Measurements from ENCODE around the gene IFT57. TPM values are rescaled to one million over a fixed set of nuclear protein-coding genes. Genes with fewer than 3 reads are reported as not detected.
"Not testable (repeated sequence)": the region's sequence is repeated elsewhere in the genome, so short reads cannot be mapped to it uniquely, and the experiment has no call there.

Gene IFT57, protein sequence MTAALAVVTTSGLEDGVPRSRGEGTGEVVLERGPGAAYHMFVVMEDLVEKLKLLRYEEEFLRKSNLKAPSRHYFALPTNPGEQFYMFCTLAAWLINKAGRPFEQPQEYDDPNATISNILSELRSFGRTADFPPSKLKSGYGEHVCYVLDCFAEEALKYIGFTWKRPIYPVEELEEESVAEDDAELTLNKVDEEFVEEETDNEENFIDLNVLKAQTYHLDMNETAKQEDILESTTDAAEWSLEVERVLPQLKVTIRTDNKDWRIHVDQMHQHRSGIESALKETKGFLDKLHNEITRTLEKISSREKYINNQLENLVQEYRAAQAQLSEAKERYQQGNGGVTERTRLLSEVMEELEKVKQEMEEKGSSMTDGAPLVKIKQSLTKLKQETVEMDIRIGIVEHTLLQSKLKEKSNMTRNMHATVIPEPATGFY
- 28.9 and 43.4 TPM in 2 replicates for total RNA-seq
- 19.7 TPM for polyA plus RNA-seq (2012)

DNA sequence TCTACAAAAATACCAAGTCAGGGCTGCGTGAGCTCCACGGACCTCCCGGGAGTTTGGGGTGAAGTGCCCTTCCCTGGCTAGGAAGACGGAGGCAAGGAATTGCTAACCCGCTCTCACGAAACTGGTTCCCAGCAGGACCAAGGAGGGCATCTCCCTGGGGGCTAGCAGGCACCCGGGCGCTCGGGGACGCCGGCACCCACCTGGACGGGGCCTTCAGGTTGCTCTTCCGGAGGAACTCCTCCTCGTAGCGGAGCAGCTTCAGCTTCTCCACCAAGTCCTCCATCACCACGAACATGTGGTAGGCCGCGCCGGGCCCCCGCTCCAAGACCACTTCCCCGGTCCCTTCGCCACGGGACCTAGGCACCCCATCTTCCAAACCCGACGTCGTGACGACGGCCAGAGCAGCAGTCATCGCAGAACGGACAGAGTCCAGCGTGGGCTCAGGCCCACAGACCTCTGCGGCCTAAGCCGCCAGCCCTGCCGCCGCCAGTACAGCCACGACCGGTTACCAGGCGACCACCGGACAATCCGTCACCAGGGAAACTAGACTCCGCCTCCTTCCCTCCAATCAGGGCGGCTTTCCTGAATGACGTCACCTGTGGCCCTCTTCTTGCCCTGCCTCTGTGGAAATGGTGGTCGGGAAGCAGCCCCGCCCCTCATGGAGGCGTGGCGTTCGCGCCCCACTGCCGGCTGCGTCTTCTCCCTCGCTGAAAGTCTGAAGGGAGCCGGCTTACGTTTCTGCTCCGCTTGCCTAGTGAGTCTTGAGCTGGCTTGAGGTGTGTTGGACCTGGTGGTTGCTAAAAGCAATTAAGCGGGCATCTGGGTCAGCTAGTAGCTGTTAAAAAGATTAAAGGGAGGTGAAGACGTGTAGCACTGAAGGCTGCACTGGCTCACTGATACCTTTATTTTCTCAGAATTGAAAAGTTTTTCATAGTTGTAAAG, at the start of gene IFT57:
TSS of gene IFT57 (minus strand) at position 514 of the 942 bp plus-strand sequence. CDS start at position 412, 102 bp downstream.
- DNase-seq (ENCODE audit: low read depth): peak; percentile 99

DNA sequence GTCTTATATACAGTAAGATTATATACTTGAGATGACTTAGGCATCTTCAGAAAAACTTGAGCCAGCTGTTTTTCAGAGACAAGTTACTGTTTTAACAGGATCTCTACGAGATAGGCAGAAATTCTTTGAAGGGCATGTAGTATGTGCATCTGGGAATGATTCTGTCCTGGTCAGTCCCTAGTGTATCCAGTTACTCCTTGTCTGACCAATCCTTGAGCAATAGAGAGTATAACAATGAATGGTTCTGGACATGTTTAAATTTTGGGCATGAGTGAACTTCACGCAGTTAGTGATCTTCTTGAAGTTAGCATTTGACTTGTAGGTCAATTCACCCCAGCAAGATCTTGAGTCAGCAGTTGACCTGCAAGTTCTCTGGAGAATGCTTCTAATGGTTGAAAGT, 49.4 kb upstream of the IFT57 start:
- DNase-seq (ENCODE audit: low read depth): no peak

DNA sequence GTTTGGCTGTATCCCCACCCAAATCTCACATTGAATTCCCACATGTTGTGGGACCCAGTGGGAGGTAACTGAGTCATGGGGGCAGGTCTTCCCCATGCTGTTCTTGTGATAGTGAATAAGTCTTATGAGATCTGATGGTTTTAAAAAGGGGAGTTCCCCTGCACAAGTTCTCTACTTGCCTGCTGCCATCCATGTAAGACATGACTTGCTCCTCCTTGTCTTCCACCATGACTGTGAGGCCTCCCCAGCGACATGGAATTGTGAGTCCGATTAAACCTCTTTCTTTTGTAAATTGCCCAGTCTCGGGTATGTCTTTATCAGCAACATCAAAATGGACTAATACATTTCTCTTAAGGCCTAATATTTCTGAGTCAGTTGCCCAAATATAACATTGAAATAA, 46.0 kb upstream of the IFT57 start:
- not testable (repeated sequence) for DNase-seq (ENCODE audit: low read depth)

DNA sequence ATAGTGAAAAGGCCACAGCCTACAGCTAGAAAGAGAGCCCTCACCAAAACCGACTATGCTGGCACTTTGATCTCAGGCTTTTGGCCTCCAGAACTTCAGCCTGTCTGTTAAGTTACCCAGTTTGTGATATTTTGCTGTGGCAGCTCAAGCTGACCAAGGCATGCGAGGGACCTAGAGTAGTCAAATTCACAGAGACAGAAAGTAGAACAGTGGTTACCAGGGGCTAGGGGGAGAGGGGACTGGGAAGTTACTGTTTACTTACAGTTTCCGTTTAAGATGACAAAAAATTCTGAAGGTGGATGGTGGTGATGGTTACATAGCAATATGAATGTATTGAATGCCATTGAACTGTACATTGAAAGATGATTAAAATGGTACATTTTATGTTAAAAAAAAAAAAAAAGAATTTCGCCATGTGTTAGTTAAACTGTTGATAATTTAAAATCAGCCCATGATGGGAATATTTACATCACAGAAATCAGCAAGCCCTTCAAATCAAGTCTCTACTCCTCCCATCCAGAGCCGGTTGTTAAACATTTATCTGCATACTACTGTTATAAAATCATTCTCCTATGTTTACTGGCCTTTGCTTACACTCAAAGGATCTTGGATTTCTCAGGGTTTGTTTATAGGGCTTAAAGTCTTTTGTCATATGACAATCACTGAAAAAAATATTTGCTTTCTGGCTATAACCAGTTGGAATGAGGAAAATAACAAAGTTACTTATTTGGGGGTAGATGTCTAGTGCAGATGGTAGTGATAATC, 42.5 kb upstream of the IFT57 start:
- not testable (repeated sequence) for DNase-seq (ENCODE audit: low read depth)

DNA sequence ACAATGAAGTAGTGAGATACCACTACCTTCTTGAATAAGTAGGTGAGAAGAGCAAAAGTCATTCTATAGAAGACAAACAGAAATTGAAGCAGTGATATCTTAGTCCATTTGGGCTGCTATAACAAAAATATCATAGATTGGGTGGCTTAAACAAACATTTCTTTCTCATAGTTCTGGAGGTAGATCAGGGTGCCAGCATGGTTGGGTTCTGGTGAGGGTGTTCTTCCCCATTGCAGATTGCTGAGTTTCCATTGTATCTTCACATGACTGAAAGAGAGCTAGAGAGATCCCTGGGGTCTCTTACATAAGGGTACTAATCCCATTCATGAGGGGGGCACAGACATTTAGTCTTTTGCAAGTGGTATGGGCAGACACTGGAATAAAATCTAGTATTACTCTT, 32.9 kb upstream of the IFT57 start:
- no peak for DNase-seq (ENCODE audit: low read depth)

DNA sequence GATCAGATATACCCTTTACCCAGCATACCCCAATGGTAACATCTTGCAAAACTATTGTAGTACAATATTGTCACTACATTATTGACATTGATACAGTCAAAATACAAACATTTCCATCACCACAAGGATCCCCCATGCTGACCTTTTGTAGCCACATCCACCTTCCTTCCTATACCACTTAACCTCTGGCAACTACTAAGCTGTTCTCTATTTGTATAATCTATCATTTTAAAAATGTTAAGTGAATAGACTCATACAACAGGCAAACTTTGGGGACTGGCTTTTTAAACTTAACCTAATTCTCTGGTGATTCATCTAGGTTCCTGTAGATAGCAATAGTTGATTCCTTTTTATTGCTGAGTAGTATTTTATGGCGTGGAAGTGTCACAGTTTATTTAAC, 29.6 kb upstream of the IFT57 start:
- DNase-seq (ENCODE audit: low read depth): no peak

DNA sequence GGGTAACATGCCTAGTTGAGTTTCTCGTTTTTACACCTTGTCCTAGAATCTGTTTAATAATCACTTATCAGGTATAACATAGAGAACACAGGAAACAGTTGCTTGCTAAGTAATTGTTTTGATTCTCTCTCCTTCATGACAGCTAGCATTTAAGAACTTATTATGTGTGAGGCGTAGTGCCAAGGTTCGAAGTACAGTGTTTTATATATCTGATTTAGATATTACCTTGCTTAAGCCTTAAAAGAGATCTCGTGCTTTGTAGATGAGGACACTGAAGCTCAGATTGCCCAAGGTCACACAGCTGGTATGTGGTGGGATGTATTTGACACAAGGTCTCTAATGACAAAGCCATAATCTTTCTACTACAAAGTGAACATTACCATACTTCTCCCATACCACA, 29.0 kb upstream of the IFT57 start:
- DNase-seq (ENCODE audit: low read depth): no peak

DNA sequence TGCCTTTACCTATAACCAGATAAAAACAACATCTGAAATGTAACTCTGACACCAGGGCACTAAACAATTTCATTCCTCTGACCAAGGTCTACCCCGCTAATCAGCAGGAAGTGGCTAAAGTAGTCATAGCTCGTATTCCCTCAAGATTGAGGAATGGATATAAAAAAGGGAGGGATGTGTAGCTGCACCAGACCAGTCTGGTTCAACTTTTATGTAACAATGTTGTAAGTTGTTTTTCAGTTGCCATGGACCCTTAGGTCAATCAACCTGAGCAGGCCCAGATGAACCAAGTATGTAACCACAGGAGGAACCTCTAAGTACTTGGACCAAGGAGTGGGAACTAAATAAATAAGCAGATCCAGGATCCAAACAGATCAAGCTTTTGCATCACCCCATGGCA, 28.4 kb upstream of the IFT57 start:
- no peak for DNase-seq (ENCODE audit: low read depth)

DNA sequence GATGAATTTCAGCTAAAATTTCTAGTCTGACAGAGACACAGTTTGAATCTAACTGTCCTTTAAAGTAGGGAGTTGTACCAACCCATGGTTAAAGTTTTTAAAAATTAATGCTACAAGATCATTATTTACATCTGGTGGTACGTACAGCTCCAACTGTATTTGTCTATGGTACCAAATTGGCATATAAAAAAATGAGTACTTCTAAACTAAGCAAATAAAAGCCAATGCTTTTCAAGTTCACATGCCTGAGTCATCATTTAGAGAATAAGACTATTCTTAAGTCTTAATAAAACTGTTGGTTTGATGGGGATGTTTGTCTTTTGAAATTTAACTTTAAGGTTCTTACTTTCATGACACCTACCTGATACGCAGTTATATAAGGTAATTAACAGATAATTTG, 21.0 kb upstream of the IFT57 start:
- no peak for DNase-seq (ENCODE audit: low read depth)

DNA sequence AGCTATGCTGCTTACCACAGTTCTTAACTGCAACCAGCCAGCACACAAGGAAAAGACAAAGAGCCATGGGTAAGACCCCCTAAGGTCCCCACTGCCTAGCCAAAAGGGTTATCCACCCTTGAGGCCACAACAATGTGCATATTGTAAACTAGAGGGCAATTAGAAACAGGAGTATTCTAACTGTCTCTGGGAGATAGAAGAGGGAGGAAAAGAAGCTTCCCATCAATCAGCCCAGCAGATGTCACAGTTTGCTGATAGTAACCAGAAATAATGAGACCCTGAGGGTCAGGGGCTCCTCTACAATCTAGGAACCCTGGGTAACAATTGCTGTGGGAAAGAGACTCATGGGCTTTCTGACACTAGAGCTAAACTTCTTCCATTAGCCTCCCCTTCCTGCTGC, 20.6 kb upstream of the IFT57 start:
- DNase-seq (ENCODE audit: low read depth): no peak

DNA sequence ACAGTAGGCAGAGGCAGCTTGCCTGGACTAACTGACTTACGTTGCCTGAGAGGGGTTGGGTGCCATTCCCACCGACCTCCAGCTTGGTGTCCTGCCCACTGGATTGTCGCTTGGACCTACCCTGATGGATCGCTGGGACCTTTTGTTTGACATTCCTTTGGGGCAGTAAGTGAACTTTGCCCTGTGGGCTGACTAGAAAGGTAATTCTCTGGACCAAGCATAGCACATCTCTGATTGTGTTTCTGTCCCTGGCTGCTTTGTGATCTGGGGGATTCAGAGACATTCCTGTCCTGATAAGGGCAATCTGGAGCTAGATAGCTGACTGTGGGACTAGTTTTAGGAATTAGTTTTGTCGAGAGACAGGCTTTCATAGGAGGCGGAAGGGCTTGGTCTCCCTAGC, 19.5 kb upstream of the IFT57 start:
- no peak for DNase-seq (ENCODE audit: low read depth)

DNA sequence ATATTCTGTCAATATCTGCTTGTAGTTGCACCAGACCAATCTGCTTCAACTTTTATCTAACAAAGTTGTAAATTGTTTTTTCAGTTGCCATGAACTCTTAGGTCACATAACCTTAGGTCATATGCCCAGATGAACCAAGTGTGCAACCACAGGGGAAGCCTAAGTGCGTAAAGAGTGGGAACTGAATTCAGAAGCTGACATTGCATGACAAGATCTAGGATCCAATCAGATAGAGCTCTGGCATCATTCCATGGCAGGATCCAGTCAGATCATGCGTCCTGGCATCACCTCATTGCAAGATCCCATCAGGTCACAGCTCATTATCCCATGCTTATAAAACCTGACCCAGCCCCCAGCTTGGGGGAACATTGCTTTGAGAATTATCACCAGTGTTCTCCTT, 18.9 kb upstream of the IFT57 start:
- DNase-seq (ENCODE audit: low read depth): no peak

DNA sequence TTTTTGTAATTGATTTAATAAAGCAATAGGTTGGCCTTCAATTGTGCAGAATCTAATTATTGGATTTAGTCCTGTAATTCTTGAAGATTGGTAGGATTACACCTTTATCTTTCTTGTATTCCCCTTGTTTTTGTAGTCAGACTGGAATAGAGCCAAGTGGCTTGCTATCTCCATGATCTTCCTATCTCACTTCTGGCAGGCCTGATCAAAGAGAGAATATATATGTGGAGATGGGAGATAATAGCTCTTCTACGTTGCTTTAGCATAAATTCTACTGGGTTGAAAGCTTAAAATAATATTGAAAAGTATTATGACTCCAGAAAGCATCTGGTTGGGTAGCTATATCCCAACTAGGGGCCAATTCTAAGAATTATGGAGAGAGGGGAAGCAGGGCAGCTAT, 16.9 kb upstream of the IFT57 start:
- DNase-seq (ENCODE audit: low read depth): no peak

DNA sequence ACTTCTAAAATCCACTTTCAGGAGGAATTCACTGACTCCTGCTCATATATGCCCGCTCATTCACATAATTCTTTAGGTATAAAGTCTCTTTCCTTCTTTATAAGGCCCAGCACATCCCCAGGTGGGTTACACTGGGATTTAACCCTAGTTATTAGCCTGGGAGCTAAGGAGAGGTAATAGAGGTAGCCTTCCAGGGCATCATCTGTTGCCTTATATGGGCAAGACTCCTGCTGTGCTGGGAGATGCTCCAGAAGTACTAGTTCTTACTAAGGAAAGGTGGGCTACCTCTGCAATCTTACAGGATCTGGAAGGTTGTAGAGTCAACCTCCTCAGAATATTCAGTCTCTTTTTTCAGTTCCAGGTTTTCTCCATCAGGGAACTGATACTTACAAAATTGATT, 13.1 kb upstream of the IFT57 start:
- DNase-seq (ENCODE audit: low read depth): no peak

DNA sequence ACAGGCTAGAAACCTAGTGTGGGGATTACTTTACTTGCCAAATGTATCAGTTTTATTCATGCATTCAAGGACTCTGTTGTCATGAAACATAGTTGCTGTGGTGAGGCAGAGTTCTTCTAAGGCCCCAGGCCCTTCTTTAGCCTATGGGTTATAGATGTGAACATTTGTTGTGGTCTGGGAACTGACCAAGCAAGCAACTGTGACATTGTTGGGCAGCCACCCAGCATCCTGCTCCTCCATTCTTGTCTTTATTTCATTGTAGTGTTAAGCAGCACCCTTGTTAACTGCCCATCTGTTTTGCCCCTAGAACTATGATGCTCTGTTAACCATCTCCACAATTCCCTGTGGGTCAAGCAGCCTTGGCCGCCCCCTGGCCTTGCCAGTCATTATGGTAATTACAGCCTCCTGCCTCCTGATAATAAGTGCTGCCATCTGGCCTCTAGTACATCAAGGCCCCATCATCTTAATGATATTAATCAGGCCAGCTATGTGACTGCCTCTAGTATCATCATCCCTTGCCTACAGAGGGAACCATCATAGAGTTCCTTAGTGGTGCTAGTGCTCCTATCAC, 12.2 kb upstream of the IFT57 start:
- DNase-seq (ENCODE audit: low read depth): peak; percentile 94

DNA sequence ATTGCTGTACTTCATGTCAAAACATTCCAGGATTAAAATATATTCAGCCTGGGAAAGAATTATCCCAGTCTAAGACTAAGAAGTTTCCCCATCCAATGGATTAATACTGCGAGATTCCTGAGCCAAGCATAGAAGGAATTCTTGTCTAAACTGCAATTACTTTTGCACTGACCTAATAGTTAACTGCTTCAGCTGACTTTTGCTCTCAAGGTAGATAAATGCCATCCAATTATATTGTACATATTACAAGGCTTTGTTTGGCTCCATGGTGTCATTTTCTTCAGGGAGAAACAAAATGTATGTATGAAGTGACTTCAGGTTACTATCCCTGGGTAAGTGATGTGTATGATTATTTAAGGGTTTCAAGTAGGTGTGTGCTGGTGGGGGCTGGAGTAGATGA, 6.1 kb upstream of the IFT57 start:
- DNase-seq (ENCODE audit: low read depth): no peak

DNA sequence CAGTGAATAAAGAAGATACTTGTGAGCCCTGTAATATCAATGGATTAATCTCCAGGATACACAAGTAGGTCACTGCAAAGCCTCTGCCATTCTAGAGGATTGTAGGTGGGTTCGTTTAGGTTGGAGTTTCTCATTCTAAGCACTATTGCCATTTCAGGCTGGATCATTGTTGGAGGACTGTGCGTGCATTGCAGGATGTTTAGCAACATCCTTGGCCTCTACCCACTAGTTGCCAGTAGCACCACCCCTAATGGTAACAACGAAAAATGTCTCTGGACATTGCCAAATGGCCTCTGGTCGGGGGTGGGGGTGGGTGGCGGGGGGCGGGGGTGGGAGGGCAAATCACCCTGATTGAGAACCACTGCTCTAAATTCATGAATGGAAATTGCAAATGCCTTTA, 4.9 kb upstream of the IFT57 start:
- no peak for DNase-seq (ENCODE audit: low read depth)

DNA sequence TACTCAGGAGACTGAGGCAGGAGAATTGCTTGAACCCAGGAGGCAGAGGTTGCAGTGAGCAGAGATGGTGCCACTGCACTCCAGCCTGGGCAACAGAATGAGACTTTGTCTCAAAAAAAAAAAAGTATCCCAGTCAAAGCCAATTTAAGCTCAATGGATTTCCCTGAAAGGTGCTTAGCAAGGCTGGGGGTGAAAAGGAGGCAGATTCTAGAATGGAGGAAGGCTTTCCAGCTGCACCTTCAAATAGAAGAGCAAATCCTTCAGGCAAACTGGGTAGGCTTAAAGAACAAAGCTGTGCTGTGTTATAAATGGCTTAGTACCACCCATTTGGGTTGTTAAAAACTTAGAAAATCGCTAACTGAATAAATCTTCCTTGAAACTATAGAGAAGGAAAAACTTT, 3.0 kb upstream of the IFT57 start:
- DNase-seq (ENCODE audit: low read depth): no peak

DNA sequence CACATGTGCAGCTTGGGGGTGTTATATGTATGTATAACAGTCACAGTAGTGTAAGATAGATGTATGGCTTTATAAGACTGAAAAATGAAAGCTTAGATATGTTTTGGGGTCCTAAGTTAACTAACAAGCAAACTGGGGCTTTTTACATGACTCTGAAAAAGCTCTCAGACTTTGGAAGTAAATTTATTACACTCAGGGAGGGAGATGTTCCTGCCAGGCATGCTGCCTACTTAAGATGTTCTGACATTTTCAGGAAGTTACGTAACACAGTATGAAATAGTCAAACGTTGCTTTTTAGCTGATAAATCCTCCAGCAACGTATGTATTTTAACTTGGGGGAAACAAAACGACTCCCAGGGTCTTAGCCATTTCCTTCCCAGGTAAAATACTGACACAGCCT, 1.7 kb upstream of the IFT57 start:
- DNase-seq (ENCODE audit: low read depth): no peak

DNA sequence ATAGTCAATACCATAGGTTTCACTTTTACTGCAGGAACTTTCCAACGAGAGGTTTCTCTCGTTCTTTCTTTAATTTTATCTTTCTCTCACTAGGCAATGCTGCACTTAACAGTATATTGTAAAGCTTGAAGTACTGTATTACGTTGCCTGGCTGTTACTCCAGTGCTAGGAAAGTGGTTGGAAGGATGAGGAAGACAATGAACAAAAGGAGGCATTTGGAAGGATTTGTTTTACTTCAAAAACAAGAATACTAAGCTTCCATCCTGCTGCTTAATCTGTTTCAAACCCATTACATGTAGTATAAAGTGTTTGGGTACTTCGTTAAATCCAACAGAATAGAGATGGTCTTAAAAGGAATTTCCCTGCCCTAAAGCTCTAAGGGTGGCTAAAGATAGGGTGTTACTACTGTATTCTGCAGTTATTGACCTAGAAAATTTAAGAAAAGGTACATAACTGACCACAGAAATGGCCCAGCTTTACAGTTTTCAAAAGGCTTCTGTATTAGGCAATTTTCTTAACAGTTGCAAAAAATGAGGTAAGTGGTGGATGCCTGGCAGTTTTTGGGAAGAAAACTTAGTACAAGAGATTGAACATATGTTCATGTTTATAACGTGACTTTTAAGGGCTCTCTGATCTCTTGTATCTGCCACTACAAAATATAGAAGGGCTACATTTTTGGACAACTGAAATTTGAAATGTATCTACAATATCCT, 785 bp upstream of the IFT57 start:
- DNase-seq (ENCODE audit: low read depth): no peak

DNA sequence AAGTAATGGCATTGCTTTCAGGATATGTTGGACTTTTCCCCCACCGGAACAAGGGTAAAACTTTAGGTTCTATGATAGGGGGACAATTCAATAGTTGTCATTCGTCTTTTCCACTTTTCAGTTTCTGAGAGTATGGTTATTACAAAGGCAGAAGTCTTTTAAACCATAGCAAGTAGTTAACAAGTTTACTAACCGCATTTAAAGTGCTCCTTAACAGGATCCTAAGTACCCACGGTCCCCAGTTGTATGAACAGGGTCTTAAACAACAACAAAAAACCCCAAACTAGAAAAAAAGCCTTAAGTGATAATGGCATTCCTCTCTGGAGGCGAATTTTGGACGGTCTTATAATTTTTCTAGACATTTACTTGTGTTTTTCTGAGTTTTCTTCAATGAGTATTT, 831 bp downstream of the IFT57 start:
- DNase-seq (ENCODE audit: low read depth): no peak
